Prostate gland (tissue), 2 donors: ENCODE measurements around the gene EIF2S2.

Experiments
- POLR2AphosphoS5 ChIP-seq: sonication (generic); formaldehyde crosslinking; IDR thresholded peaks from one replicate; pipeline ENCODE4 v1.6.1; 2017; ENCODE audit warnings: antibody characterized with exemption
- TF ChIP-seq, protein P1 (sequence below), 4 experiments: fragments of 200-600 bp in 2 of 4; fragments of 450-650 bp in 2 of 4; sonication (generic) in 2 of 4; IDR thresholded peaks; 1 replicate in 3 of 4; 2 replicates in 1 of 4; pipeline ENCODE4 v1.5.1; 2016 to 2019; ENCODE audit warnings: antibody characterized with exemption in 4 of 4, mild to moderate bottlenecking in 2 of 4, moderate library complexity in 2 of 4

DNA sequence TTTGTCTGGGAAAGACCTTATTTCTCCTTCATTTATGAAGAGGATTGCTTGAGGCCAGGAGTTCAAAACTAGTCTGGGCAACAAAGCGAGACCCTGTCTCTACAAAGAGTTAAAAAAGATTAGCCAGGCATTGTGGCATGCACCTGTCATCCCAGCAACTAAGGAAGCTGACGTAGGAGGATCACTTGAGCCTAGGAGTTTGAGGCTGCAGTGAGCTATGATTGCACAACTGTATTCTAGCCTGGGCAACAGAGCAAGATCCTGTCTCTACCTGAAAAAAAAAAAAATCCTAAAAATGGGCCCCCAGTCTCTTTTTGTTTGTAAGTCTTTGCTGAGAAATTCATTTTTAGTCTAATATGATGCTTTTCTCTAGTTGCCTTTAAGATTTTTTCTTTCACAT, 29.2 kb upstream of the EIF2S2 start:
- TF ChIP-seq, protein P1, sequence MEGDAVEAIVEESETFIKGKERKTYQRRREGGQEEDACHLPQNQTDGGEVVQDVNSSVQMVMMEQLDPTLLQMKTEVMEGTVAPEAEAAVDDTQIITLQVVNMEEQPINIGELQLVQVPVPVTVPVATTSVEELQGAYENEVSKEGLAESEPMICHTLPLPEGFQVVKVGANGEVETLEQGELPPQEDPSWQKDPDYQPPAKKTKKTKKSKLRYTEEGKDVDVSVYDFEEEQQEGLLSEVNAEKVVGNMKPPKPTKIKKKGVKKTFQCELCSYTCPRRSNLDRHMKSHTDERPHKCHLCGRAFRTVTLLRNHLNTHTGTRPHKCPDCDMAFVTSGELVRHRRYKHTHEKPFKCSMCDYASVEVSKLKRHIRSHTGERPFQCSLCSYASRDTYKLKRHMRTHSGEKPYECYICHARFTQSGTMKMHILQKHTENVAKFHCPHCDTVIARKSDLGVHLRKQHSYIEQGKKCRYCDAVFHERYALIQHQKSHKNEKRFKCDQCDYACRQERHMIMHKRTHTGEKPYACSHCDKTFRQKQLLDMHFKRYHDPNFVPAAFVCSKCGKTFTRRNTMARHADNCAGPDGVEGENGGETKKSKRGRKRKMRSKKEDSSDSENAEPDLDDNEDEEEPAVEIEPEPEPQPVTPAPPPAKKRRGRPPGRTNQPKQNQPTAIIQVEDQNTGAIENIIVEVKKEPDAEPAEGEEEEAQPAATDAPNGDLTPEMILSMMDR (IDR thresholded peaks at IDR 0.05): no peak
- no peak for TF ChIP-seq POLR2AphosphoS5
